Stimulated activated CD8-positive, alpha-beta memory T cell treated with anti-CD3 and anti-CD28 coated beads, Interleukin-12 subunit alpha, Interleukin-12 subunit beta, amount 100 ng/mL, for 4 hours (primary cell): Measurements from ENCODE around the gene PATZ1.

Experiments used
- DNase-seq: peaks from one replicate; pipeline ENCODE4 v3.0.0-alpha.2; 2020; ENCODE audit warnings: low read depth

The PATZ1 gene

DNA sequence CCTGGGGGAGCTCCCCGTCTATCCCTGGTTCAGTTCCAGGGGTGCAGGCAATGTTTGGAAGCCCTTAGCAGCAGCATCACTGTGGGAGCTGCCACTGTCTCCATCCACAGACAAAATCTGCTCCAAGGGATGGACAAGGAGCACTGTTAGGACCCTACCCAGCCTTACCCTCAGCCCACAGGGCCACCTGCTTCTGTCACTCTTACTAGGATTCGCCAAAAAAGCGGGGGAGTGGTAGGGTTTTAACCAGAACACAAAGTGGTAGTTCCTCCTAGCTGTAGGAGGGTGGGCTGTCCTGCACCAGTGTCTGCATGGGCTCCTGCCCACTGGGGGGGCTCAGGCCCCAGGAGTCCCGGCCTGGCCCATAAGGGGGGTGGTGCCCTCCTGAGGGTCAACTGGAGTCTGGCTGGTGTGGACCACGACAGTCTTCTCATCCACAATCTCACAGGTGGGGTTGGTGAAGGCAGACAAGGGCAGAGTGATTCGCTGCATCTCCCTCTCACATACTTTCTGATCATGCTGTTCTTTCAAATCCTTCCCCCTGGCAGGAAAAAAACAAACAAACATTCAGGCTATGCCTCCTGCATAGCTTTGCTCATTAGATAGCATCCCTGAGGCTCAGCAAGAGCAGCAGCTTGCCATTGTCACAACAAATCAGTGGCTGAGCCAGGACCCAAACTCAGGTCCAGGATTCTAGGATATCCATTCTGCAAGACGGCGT lies 63.2 kb downstream of the PATZ1 start:
- no peak for DNase-seq

GRCh38 chr22:31281733-31282132 lies 64.4 kb downstream of the PATZ1 start:
- no peak for DNase-seq

GRCh38 chr22:31279821-31280505 lies 66.2 kb downstream of the PATZ1 start:
- DNase-seq = no peak

- no peak for DNase-seq
These were observed 66.8 kb downstream of the PATZ1 start for GRCh38 chr22:31279327-31279669.

- DNase-seq = no peak
These were observed 67.4 kb downstream of the PATZ1 start for GRCh38 chr22:31278626-31279326.

- DNase-seq = no peak
These were observed 68.0 kb downstream of the PATZ1 start for GRCh38 chr22:31278151-31278621.

GRCh38 chr22:31277741-31278140 lies 68.4 kb downstream of the PATZ1 start:
- no peak for DNase-seq

DNA sequence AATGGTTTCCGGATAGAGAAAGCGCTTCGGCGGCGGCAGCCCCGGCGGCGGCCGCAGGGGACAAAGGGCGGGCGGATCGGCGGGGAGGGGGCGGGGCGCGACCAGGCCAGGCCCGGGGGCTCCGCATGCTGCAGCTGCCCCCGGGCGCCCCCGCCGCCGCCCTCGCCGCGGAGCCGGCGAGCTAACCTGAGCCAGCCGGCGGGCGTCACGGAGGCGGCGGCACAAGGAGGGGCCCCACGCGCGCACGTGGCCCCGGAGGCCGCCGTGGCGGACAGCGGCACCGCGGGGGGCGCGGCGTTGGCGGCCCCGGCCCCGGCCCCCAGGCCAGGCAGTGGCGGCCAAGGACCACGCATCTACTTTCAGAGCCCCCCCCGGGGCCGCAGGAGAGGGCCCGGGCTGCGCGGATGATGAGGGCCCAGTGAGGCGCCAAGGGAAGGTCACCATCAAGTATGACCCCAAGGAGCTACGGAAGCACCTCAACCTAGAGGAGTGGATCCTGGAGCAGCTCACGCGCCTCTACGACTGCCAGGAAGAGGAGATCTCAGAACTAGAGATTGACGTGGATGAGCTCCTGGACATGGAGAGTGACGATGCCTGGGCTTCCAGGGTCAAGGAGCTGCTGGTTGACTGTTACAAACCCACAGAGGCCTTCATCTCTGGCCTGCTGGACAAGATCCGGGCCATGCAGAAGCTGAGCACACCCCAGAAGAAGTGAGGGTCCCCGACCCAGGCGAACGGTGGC lies 69.5 kb downstream of the PATZ1 start:
- DNase-seq = no peak
